GDM1 (cell line): ENCODE data around the gene CEP41.
"Not testable (repeated sequence)": the region's sequence is repeated elsewhere in the genome, so short reads cannot be mapped to it uniquely, and the experiment has no call there.

ENCODE experiments used
- DNase-seq: peaks from one replicate; lab custom pipeline; 2025; lab: John Stamatoyannopoulos, UW

CEP41 gene

GRCh38 chr7:130387306-130387627 lies 53.5 kb downstream of the CEP41 start:
- DNase-seq, result no peak

GRCh38 chr7:130386876-130387275 lies 53.9 kb downstream of the CEP41 start:
- no peak for DNase-seq

- no peak for DNase-seq
These were observed 55.2 kb downstream of the CEP41 start for GRCh38 chr7:130385600-130386066.

GRCh38 chr7:130384841-130385599 lies 55.8 kb downstream of the CEP41 start:
- no peak for DNase-seq

GRCh38 chr7:130384371-130384801 lies 56.4 kb downstream of the CEP41 start:
- DNase-seq, result no peak

GRCh38 chr7:130383187-130383980 lies 57.4 kb downstream of the CEP41 start:
- no peak for DNase-seq

- no peak for DNase-seq
These were observed 59.1 kb downstream of the CEP41 start for GRCh38 chr7:130381468-130382312.

GRCh38 chr7:130380861-130381455 lies 59.9 kb downstream of the CEP41 start:
- DNase-seq, result no peak

- DNase-seq, result no peak
These were observed 60.6 kb downstream of the CEP41 start, which contains the start of gene CPA1 for GRCh38 chr7:130379921-130380860. CPA1 (plus strand) TSS chr7:130380494; CDS start chr7:130380521, 27 bp downstream.

- no peak for DNase-seq
These were observed 61.3 kb downstream of the CEP41 start for GRCh38 chr7:130379532-130379920.

- no peak for DNase-seq
These were observed 61.8 kb downstream of the CEP41 start for GRCh38 chr7:130379019-130379418.

- no peak for DNase-seq
These were observed 63.6 kb downstream of the CEP41 start for GRCh38 chr7:130377178-130377577.

- DNase-seq, result not testable (repeated sequence)
These were observed 64.4 kb downstream of the CEP41 start for GRCh38 chr7:130376461-130376860.

- no peak for DNase-seq
These were observed 66.3 kb downstream of the CEP41 start for GRCh38 chr7:130374507-130374906.

GRCh38 chr7:130372402-130373165 lies 68.2 kb downstream of the CEP41 start:
- no peak for DNase-seq

- DNase-seq, result no peak
These were observed 69.8 kb downstream of the CEP41 start for GRCh38 chr7:130371046-130371445.

GRCh38 chr7:130369831-130370550 lies 70.8 kb downstream of the CEP41 start:
- DNase-seq, result no peak

- peak; percentile 51 for DNase-seq
These were observed 71.6 kb downstream of the CEP41 start for GRCh38 chr7:130369110-130369711.
